ENCODE measurements around the gene MALAT1.
"Not testable (repeated sequence)": the region's sequence is repeated elsewhere in the genome, so short reads cannot be mapped to it uniquely, and the experiment has no call there.

Gene MALAT1

GRCh38 chr11:65522718-65523630 lies 24.1 kb downstream of the MALAT1 start:
- DNase-seq, result peak; percentile 52

GRCh38 chr11:65523631-65523968 lies 24.8 kb downstream of the MALAT1 start:
- not testable (repeated sequence) for DNase-seq

GRCh38 chr11:65524014-65524740 lies 25.3 kb downstream of the MALAT1 start:
- no peak for DNase-seq

GRCh38 chr11:65524741-65525545 lies 26.1 kb downstream of the MALAT1 start, which contains the start of gene SCYL1:
TSS of gene SCYL1 (plus strand) at chr11:65525083. CDS start at chr11:65525154, 71 bp downstream.
- DNase-seq, result peak; percentile 81

GRCh38 chr11:65525546-65526480 lies 27.0 kb downstream of the MALAT1 start:
- DNase-seq, result no peak

- no peak for DNase-seq
Observed at GRCh38 chr11:65526744-65527143, 27.9 kb downstream of the MALAT1 start.

- no peak for DNase-seq
Observed at GRCh38 chr11:65528819-65529350, 30.0 kb downstream of the MALAT1 start.

- DNase-seq, result no peak
Observed at GRCh38 chr11:65529475-65530156, 30.8 kb downstream of the MALAT1 start.

GRCh38 chr11:65530157-65530496 lies 31.3 kb downstream of the MALAT1 start:
- DNase-seq, result no peak

- DNase-seq, result no peak
Observed at GRCh38 chr11:65532388-65533064, 33.7 kb downstream of the MALAT1 start.

GRCh38 chr11:65535102-65535501 lies 36.3 kb downstream of the MALAT1 start:
- DNase-seq, result no peak

- no peak for DNase-seq
Observed at GRCh38 chr11:65536412-65537295, 37.8 kb downstream of the MALAT1 start.

- DNase-seq, result no peak
Observed at GRCh38 chr11:65537296-65537597, 38.4 kb downstream of the MALAT1 start.

- no peak for DNase-seq
Observed at GRCh38 chr11:65537620-65538231, 38.9 kb downstream of the MALAT1 start.

GRCh38 chr11:65538232-65538914 lies 39.5 kb downstream of the MALAT1 start:
- no peak for DNase-seq

- DNase-seq, result no peak
Observed at GRCh38 chr11:65538915-65539743, 40.3 kb downstream of the MALAT1 start.

GRCh38 chr11:65539744-65540289 lies 41.0 kb downstream of the MALAT1 start:
- no peak for DNase-seq
